Mononuclear cell (primary cell): ENCODE data around the gene PNPT1. TPM values are rescaled to one million over a fixed set of nuclear protein-coding genes. Genes with fewer than 3 reads are reported as not detected.
"Not testable (repeated sequence)": the region's sequence is repeated elsewhere in the genome, so short reads cannot be mapped to it uniquely, and the experiment has no call there.

Experiments used
- H3K27me3 ChIP-seq: 2 replicates; pipeline ENCODE4 v1.6.0; 2011; ENCODE audit warnings: low read length, control low read depth; ENCODE audit not compliant: insufficient read depth
- H3K4me1 ChIP-seq: 2 replicates; pipeline ENCODE4 v1.5.1; 2011; ENCODE audit warnings: mild to moderate bottlenecking, low read length, control low read depth; ENCODE audit not compliant: insufficient read depth
- H3K4me3 ChIP-seq: 2 replicates; pipeline ENCODE4 v1.5.1; 2011; ENCODE audit warnings: mild to moderate bottlenecking, low read length, moderate library complexity
- H3K9me3 ChIP-seq: 2 replicates; pipeline ENCODE4 v1.5.1; 2011; ENCODE audit warnings: low read depth, mild to moderate bottlenecking, control low read depth, low read length
- total RNA-seq: library from RNA; depleted of rRNA; stranded (reverse); fragments of >200 nt; gene quantifications from one replicate; pipeline ENCODE4 v1.2.3, GENCODE V29; 2012

The PNPT1 gene
- total RNA-seq, 1 donor, result 10.8 TPM

DNA sequence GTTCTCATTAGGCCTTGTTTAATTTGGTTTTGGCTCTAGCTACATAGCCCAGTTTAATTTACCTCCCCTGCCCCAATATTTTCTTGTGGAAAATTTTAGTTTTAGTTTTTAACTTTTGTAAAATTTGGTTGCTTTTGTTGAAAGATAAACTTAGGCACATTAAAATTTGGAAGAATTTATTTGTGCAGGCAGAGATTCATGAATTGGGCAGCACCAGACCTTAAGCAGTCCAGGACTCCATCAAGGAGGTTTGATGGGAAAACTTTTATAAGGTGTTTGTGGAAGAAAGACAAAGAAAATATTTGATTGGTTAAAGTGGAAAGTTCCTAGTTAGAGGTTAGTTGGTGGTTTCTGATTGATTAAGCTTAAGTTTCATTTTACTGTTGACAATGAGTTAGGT is 16.4 kb upstream of the PNPT1 start:
- H3K4me1 ChIP-seq, result no peaks in the 10 kb centered on the region
- H3K27me3 ChIP-seq, result no peaks in the 10 kb centered on the region
- H3K4me3 ChIP-seq, result no peak overlapping the region
- H3K9me3 ChIP-seq, result no peaks in the 10 kb centered on the region

DNA sequence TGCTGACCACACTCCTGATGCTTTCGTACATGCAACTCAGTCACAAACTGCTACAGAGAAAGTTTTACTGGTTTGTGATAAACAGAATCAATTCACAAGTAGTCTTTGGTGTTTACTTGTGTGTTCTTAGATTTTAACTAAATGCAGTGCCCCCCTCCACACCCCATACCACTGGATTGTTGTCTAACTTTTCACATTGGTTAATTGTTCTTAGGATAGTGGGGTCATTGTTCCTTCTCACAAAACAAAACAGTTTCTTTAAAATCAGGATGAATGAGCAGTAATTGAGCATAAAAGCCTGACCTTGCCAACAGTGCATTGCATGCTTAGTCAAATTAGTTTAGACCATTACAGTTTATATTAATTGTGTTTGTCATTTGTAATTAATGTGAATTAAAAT is 14.1 kb upstream of the PNPT1 start:
- no peak overlapping the region for H3K4me3 ChIP-seq
- no peaks in the 10 kb centered on the region for H3K4me1 ChIP-seq
- no peaks in the 10 kb centered on the region for H3K27me3 ChIP-seq

DNA sequence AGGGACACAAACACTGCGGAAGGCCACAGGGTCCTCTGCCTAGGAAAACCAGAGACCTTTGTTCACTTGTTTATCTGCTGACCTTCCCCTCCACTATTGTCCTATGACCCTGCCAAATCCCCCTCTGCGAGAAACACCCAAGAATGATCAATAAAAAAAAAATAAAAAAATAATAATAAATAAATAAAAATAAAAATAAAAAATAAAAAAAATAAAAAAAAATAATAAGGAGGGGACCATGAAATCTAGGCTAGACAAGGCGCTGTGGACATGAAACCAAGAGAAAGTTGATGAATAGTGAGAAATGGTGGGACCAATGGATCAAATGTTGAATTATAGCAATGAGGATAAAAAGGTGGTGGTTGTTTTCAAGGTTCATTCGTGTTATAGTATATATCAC is 12.6 kb upstream of the PNPT1 start:
- H3K4me3 ChIP-seq, H3K9me3 ChIP-seq: not testable (repeated sequence)

More for the DNA sequence above, 14.1 kb upstream of the PNPT1 start:
- H3K9me3 ChIP-seq, result no peaks in the 10 kb centered on the region

DNA sequence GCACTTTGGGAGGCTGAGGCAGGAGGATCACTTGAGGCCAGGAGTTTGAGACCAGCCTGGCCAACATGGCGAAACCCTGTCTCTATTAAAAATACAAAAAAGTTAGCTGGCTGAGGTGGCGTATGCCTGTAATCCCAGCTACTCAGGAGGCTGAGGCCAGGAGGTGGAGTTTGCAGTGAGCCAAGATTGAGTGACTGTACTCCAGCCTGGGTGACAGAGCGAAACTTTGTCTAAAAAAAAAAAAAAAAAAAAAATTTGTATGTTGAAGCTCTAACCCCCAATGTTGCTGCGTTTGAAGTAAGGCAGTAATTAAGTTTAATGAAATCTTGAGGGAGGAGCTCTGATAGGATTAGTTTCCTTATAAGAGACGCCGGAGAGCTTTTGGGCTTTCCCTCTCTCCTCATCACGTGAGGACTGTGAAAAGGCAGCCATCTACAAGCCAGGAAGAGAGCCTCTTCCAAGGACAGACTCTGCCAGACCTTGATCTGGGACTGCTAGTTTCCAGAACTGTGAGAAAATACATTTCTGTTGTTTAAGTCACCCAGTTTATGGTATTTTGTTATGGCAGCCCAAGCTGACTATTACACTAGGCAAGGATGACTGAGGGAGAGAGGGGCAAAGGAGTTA is 11.5 kb upstream of the PNPT1 start:
- H3K4me3 ChIP-seq, result no peak overlapping the region
- no peaks in the 10 kb centered on the region for H3K27me3 ChIP-seq
- H3K9me3 ChIP-seq, result no peaks in the 10 kb centered on the region
- no peaks in the 10 kb centered on the region for H3K4me1 ChIP-seq

More for the DNA sequence above, 12.6 kb upstream of the PNPT1 start:
- H3K4me1 ChIP-seq, H3K27me3 ChIP-seq: not testable (repeated sequence)

DNA sequence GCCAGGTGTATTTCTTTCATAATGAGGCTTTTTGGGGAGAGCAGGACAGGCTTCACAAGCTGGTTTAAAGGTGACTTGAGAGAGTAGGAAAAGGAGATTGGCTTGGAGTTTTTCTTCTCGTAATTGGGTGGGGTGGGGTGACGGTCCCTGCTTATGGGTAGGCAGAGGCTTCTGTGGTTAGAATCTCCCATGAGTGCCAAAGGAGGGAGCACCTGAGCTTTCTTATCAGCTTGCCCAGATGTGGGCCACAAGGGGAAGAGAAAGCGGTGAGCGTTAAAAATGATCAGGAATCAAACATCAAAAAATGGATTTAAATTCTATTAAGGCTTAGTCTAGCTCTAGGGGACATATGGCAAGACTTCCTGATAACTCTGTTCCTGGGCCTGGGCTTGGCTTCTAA is 9.7 kb upstream of the PNPT1 start:
- Histone ChIP-seq H3K4me3 (no peak overlapping the region), H3K9me3 (no peaks in the 10 kb centered on the region)

DNA sequence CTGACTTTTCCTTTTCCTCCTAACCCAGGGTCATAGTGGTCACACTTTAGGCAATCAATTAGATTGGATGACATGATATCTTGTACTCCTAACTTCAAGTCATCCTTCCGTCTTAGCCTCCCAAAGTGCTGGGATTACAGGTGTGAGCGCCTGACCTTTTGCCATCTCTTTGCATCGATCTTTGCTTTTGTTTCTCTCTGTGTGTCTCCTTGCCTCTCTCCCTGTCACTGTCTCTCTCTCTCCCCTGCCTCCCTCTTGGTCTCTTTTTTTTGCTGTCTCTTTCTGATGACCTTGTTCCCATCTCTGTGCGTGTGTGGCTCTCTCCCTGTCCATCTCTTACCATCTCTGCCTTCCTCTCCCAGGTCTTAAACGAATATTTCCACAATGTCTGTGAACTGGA is 904 bp downstream of the PNPT1 start:
- not testable (repeated sequence) for H3K9me3 ChIP-seq, H3K27me3 ChIP-seq, H3K4me1 ChIP-seq
- H3K4me3 ChIP-seq, result peak overlapping the region; percentile 68

More for the DNA sequence above, 9.7 kb upstream of the PNPT1 start:
- peaks cover 3% of the 10 kb centered on the region for H3K27me3 ChIP-seq
- H3K4me1 ChIP-seq, result no peaks in the 10 kb centered on the region

DNA sequence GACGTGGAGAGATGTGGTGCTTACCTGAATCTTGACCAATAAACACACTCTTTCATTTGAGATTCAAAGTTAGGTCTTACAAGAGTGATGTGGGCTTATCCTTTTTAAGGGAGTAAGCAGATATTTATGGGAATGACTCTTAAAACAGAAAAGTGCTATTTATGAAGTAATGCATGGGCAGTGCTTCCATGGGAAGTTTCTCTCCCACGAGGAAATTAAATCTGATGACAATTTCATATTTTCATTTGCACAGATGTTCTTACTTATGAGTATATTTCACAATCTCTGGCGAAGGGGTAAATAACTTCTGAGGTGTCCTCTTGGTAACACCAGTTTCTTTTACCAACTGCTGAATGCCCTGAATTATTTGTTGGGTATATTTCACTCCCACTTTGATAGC is 21.0 kb downstream of the PNPT1 start:
- H3K4me3 ChIP-seq, result no peak overlapping the region
- H3K27me3 ChIP-seq, result no peaks in the 10 kb centered on the region
- H3K4me1 ChIP-seq, result no peaks in the 10 kb centered on the region
- H3K9me3 ChIP-seq, result no peaks in the 10 kb centered on the region

DNA sequence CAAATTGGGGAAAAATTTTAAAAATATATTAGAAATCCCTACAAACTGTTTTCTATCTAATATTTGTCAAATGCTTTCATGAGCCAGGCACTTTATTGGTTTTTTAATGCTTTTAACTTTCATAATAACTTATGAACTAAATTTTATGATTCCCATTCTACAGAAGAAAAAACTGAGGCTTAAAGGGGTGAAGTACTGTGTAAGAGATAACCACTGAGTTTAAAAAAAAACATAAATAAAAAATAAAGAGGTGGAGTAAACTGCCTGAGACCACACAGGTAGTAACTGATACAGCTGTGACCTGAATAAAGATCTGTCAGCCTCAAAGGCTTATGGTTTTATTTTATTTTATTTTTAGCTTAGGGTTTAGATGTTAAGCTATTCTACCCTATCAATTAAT is 24.7 kb downstream of the PNPT1 start:
- no peak overlapping the region for H3K4me3 ChIP-seq
- no peaks in the 10 kb centered on the region for H3K4me1 ChIP-seq

DNA sequence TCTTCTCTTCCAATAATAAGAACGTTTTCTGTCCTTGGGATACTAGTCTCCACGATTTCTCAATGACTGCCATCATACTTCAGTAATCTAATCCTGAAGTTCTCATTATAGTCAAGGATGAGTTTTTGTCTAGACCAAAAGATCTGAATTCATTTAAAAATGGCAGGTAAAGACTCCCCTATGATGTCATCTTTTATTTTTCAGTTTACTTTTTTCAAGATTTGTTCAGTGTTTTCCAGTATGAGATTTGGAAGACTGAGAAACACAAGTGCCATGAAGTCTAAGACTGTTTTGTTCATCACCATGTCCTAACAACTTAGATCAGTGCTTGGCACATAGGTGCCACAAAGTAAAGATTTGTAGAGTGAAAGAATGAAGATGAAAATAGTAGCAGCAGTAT is 40.4 kb downstream of the PNPT1 start:
- Histone ChIP-seq H3K27me3 (no peaks in the 10 kb centered on the region), H3K4me1 (no peaks in the 10 kb centered on the region), H3K4me3 (no peak overlapping the region), H3K9me3 (no peaks in the 10 kb centered on the region)

More for the DNA sequence above, 24.7 kb downstream of the PNPT1 start:
- Histone ChIP-seq H3K9me3 (no peaks in the 10 kb centered on the region), H3K27me3 (no peaks in the 10 kb centered on the region)

DNA sequence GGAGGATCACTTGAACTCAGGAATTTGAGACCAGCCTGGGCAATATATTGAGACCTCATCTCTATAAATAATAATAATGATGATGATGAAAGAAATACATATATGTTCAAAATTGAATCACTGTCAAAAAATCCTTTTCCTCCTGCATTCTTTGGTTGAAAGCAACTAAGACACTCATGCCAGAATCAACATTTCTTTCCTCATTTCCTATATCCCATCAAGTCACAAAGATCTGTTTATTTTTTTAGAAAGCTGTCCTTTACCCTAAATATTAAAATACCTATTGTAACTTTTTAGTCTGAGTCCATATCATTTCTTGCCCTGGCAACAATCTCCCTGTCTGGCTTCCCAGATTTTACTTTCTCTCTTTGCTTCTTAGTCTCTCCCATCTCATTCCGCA is 44.4 kb downstream of the PNPT1 start:
- Histone ChIP-seq H3K27me3 (no peaks in the 10 kb centered on the region), H3K4me3 (no peak overlapping the region), H3K4me1 (no peaks in the 10 kb centered on the region), H3K9me3 (no peaks in the 10 kb centered on the region)

DNA sequence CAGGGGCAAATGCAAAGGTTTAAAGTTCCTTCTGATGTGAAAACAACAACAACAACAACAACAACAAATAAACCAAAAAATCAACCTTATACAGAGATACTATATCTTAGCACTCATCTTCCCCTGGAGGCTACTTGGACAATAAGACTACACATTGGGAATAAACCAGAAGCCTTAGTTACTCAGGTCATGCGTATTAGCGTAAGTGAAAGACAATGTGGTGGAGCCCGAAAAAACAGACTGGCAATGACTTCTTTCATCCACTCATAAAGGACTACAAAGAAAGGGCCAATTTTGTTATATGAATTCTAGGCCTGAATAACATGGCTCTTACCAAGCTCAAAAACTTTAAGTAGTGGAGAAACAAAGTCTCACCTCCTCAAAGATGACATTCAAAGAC is 56.8 kb downstream of the PNPT1 start:
- no peaks in the 10 kb centered on the region for H3K27me3 ChIP-seq
- no peaks in the 10 kb centered on the region for H3K4me1 ChIP-seq
- H3K4me3 ChIP-seq, result no peak overlapping the region
- H3K9me3 ChIP-seq, result no peaks in the 10 kb centered on the region

DNA sequence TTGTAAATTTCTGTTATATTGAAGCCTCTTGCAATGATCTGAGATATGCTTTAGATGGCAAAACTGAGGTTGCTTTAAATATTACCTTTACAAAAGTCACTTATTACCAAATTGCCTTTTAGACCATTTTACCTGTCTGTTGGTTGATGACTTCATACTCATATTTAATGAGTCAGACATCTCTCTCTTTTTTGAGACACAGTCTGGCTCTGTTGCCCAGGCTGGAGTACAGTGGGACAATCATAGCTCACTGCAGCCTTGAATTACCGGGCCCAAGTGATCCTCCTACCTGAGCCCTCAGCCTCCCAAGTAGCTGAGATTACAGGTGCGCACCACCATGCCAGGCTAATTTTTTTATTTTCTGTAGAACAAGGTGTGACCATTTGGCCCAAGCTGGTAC is 64.7 kb downstream of the PNPT1 start:
- Histone ChIP-seq H3K9me3 (no peaks in the 10 kb centered on the region), H3K4me1 (peaks cover 7% of the 10 kb centered on the region), H3K4me3 (no peak overlapping the region), H3K27me3 (no peaks in the 10 kb centered on the region)

DNA sequence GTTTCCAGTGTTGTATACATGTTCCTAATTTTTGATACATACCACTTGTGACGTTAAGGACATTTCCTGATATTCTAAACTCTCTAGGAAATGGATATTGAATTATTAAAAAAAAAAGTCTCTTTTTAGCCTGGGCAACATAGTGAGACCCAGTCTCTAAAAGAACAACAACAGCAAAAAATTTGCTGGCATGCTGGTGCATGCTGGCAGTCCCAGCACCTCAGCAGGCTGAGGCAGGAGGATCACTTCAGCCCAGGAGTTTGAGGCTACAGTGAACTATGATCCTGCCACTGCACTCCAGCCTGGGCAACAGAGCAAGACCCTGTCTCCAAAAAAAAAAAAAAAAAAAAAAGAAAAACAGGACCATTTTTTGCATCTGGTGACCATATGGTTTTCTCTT is 65.7 kb downstream of the PNPT1 start:
- Histone ChIP-seq H3K9me3 (no peaks in the 10 kb centered on the region), H3K27me3 (no peaks in the 10 kb centered on the region), H3K4me1 (peaks cover 16% of the 10 kb centered on the region), H3K4me3 (no peak overlapping the region)

DNA sequence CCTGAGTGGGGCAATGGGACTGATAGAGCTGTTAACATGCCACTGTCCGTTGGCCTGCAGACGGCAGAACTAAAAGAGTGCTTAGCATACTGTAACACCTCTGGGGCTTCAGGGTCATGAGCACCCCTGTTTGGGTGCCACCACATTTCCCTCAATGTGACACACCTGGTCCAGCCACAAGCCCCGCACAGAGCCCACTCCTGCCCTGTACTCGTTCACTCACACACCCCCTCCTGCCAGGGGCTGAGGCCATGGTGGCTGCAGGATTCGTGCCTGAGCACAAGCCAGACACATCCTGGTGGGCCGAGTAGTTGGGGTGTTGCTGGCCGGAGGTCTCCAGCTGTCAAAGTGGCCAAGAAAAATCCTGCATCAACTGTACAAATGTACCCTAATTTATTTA is 71.8 kb downstream of the PNPT1 start:
- Histone ChIP-seq H3K4me3 (no peak overlapping the region), H3K4me1 (peaks cover 52% of the 10 kb centered on the region), H3K27me3 (no peaks in the 10 kb centered on the region), H3K9me3 (no peaks in the 10 kb centered on the region)

DNA sequence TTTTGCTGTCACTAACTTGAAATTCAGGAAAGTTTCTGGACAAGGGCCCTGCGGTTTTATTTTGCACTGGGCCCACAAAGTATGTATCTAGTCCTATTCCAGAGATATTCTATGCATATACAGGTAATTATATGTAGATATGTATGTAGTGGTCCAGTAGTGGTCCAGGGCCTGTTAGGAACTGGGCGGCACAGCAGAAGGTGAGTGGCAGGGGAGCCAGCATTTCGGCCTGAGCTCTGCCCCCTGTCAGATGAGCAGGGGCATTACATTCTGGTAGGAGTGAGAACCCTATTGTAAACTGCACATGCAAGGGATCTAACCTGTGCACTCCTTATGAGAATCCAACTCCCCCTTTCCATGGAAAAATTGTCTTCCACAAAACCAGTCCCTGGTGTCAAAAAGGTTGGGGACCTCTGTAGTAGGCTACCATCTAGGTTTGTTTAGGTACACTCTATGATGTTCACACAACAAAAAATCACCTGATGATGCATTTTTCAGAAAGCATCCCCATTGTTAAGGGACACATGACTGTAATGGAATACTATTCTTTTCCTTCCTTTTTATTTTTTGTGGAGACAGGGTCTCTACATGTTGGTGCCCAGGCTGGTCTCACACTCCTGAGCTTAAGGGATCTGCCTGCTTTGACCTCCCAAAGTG is 73.4 kb downstream of the PNPT1 start:
- H3K27me3 ChIP-seq, result no peaks in the 10 kb centered on the region
- H3K4me3 ChIP-seq, result no peak overlapping the region
- no peaks in the 10 kb centered on the region for H3K9me3 ChIP-seq
- H3K4me1 ChIP-seq, result peaks cover 51% of the 10 kb centered on the region
